Upper lobe of left lung (tissue), 6 donors: Measurements from ENCODE around the gene EVC. TPM values are rescaled to one million over a fixed set of nuclear protein-coding genes. Genes with fewer than 3 reads are reported as not detected.
A peak's percentile ranks its signal among the peaks of the same experiment; 100 is the strongest.

Experiments
- ATAC-seq, 2 donors: fragments of 200-7000 bp; cut with Tn5 transposase; one replicate each; pipeline ENCODE4 v1.9.1; 2022; ENCODE audit warnings: mild to moderate bottlenecking in 2 of 2, moderate library complexity in 2 of 2; ENCODE audit not compliant: low FRiP score in 2 of 2
- DNase-seq, 2 donors: peaks; one replicate each; pipeline ENCODE4 v3.0.0-alpha.2; 2019 to 2020
- H3K27ac ChIP-seq, 4 donors: fragments of 200-600 bp; sonication (generic); one replicate each; pipeline ENCODE4 v1.5.1; 2016 to 2019
- H3K27me3 ChIP-seq, 4 donors: fragments of 200-600 bp; sonication (generic); one replicate each; pipeline ENCODE4 v1.5.1; 2017 to 2019
- H3K36me3 ChIP-seq, 4 donors: fragments of 200-600 bp; sonication (generic); one replicate each; pipeline ENCODE4 v1.5.1; 2016 to 2019
- H3K4me1 ChIP-seq, 4 donors: fragments of 200-600 bp; sonication (generic); one replicate each; pipeline ENCODE4 v1.5.1; 2018 to 2019
- H3K4me3 ChIP-seq, 4 donors: fragments of 200-600 bp; sonication (generic); one replicate each; pipeline ENCODE4 v1.5.1; 2017 to 2019; ENCODE audit warnings: mild to moderate bottlenecking in 2 of 4, moderate library complexity in 1 of 4
- H3K9me3 ChIP-seq, 4 donors: fragments of 200-600 bp; sonication (generic); one replicate each; pipeline ENCODE4 v1.5.1; 2018 to 2019
- EP300 ChIP-seq, 4 donors: sonication (generic); formaldehyde crosslinking; IDR thresholded peaks; one replicate each; pipeline ENCODE4 v1.5.1; 2017; ENCODE audit warnings: antibody characterized with exemption in 4 of 4, control low read depth in 2 of 4
- POLR2A ChIP-seq, 4 donors: fragments of 450-650 bp; IDR thresholded peaks; one replicate each; pipeline ENCODE4 v1.5.1; 2016 to 2017; ENCODE audit warnings: antibody characterized with exemption in 4 of 4, mild to moderate bottlenecking in 2 of 4
- POLR2AphosphoS5 ChIP-seq, 2 donors: sonication (generic); formaldehyde crosslinking; IDR thresholded peaks; one replicate each; pipeline ENCODE4 v1.5.1; 2017; ENCODE audit warnings: antibody characterized with exemption in 2 of 2
- WGBS, 2 donors: methylation state at CpG; one replicate each; pipeline ENCODE4 v1.1.5; 2017 to 2018; 5-methylcytosine and 5-hydroxymethylcytosine counted together
- total RNA-seq, 6 donors: library from RNA; depleted of rRNA in 4 of 6; stranded (reverse); fragments of >200 nt in 4 of 6; gene quantifications; one replicate each; pipeline versions ENCODE4 v1.1.0 to v1.2.1, GENCODE V29; 2016 to 2021
- TF ChIP-seq, protein P1 (sequence below), 6 experiments: fragments of 450-650 bp in 4 of 6; fragments of 200-600 bp in 2 of 6; sonication (generic) in 2 of 6; IDR thresholded peaks; one replicate each; pipeline ENCODE4 v1.5.1; 2016 to 2019; ENCODE audit warnings: antibody characterized with exemption in 6 of 6
- donor health status: DM: no; HTN: no; CAD: no; lungs with moderate emphysema.
- donor health status: DM: no; HTN: yes; CAD: no; lungs with severe emphysema.

Gene EVC
- total RNA-seq: 10 to 100 TPM; 25.6 to 65.1 (median 36.2) TPM

DNA sequence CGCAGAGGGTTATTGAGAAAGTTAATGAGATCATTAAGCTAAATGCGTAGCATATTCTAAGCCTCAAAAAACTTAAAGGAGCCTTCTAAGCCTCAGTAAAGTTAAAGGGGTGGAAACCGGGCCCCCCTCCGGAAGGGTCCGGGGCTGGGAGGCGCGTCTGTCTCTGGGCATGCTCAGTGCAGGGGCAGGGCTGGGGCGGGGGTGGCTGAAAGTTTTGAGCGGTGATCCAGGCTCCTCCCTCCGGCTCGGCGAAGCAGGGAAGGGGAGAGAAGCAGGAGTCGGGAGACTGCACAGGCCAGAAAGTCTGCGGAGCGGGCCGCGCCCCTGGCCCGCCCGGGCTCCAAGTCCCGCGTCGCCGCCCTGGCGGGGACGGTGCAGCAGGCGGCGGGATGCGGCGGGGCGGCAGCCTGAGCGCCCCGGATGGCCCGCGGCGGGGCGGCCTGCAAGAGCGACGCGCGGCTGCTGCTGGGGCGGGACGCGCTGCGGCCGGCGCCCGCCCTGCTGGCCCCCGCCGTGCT lies at the start of gene EVC:
Gene EVC (plus strand): TSS at position 241 of the 518 bp plus-strand sequence. CDS start 180 bp downstream, at position 421.
- 1 to 3% methylated on average over 25 to 49 of the region's 49 CpGs for WGBS, 2 donors
- peak in 1 of 2 donors; percentile 12 for TF ChIP-seq POLR2AphosphoS5 (IDR thresholded peaks at IDR 0.05)
- TF ChIP-seq, protein P1, sequence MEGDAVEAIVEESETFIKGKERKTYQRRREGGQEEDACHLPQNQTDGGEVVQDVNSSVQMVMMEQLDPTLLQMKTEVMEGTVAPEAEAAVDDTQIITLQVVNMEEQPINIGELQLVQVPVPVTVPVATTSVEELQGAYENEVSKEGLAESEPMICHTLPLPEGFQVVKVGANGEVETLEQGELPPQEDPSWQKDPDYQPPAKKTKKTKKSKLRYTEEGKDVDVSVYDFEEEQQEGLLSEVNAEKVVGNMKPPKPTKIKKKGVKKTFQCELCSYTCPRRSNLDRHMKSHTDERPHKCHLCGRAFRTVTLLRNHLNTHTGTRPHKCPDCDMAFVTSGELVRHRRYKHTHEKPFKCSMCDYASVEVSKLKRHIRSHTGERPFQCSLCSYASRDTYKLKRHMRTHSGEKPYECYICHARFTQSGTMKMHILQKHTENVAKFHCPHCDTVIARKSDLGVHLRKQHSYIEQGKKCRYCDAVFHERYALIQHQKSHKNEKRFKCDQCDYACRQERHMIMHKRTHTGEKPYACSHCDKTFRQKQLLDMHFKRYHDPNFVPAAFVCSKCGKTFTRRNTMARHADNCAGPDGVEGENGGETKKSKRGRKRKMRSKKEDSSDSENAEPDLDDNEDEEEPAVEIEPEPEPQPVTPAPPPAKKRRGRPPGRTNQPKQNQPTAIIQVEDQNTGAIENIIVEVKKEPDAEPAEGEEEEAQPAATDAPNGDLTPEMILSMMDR (IDR thresholded peaks at IDR 0.05): peak in 1 of 6 experiments; percentile 10
- no peak for TF ChIP-seq EP300 (IDR thresholded peaks at IDR 0.05)
- peak in 1 of 4 donors; percentile 53 for TF ChIP-seq POLR2A (IDR thresholded peaks at IDR 0.05)
- H3K9me3 ChIP-seq: peaks cover 0 to 3% (median 0%) of the 10 kb centered on the region in 4 donors

DNA sequence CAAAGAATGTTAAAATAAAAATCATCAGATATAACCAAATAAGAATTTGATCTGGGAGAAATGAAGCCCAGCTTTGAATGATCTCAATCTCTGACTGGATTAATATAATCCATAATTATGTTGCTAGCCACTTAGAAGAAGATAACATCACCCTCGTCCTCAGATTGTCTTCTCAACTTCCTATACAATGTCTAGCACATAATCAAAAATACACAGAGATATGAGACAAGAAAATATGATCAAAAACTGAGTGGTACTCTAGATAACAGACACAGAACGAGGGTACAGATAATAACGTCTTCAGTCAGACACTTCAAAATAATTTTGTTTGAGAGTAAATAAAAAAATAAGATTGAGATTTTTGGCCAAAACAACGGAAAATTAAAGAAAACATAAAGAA lies 49.8 kb upstream of the EVC start:
- Histone ChIP-seq H3K27me3 (no peaks in the 10 kb centered on the region), H3K9me3 (no peaks in the 10 kb centered on the region), H3K4me3 (no peak overlapping the region), H3K27ac (no peak overlapping the region), H3K36me3 (peaks cover 0 to 31% (median 3%) of the 10 kb centered on the region in 4 donors), H3K4me1 (no peaks in the 10 kb centered on the region)
- TF ChIP-seq EP300 (IDR thresholded peaks at IDR 0.05) (no peak), POLR2AphosphoS5 (IDR thresholded peaks at IDR 0.05) (no peak), POLR2A (IDR thresholded peaks at IDR 0.05) (no peak)
- TF ChIP-seq, protein P1 (IDR thresholded peaks at IDR 0.05): no peak
- WGBS, 2 donors: 81 to 83% methylated on average over 4 of the region's 4 CpGs
- DNase-seq (no peak), ATAC-seq (no peak)

More for the DNA sequence above, at the start of gene EVC:
- Histone ChIP-seq H3K27me3 (peaks cover 0 to 5% (median 1%) of the 10 kb centered on the region in 4 donors), H3K27ac (peak within 1 kb of the TSS; percentile 42 to 71 (median 58)), H3K4me3 (peak within 1 kb of the TSS; percentile 28 to 59 (median 55)), H3K36me3 (no peaks in the 10 kb centered on the region), H3K4me1 (peaks cover 3 to 18% (median 14%) of the 10 kb centered on the region in 4 donors)
- peak; percentile 69 to 90 for DNase-seq
- ATAC-seq: peak; percentile 80 to 86

DNA sequence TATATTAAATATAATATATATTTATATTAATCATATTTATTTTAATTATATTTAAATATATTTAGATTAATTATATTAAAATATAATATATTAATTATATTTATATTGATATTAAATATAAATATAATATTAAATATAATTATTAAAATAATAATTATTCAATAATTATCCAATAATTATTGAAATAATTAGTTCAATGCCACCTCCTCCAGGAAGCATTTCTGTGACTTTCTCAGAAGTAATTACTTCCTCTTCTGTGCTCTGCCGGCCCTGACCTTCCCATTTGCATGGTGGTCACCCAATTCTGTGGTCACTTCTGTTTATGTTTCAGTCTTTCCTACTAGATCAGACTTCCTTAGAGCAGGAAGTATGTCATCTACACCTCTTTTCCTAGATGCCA lies 48.4 kb upstream of the EVC start:
- TF ChIP-seq POLR2A (IDR thresholded peaks at IDR 0.05) (no peak), EP300 (IDR thresholded peaks at IDR 0.05) (no peak), POLR2AphosphoS5 (IDR thresholded peaks at IDR 0.05) (no peak)
- TF ChIP-seq, protein P1 (IDR thresholded peaks at IDR 0.05): no peak
- Histone ChIP-seq H3K4me3 (no peak overlapping the region), H3K36me3 (peaks cover 0 to 28% (median 3%) of the 10 kb centered on the region in 4 donors), H3K27ac (no peak overlapping the region), H3K4me1 (no peaks in the 10 kb centered on the region), H3K27me3 (no peaks in the 10 kb centered on the region), H3K9me3 (no peaks in the 10 kb centered on the region)
- DNase-seq: no peak
- ATAC-seq: no peak
- 50 to 58% methylated on average over 1 of the region's 1 CpG for WGBS, 2 donors

DNA sequence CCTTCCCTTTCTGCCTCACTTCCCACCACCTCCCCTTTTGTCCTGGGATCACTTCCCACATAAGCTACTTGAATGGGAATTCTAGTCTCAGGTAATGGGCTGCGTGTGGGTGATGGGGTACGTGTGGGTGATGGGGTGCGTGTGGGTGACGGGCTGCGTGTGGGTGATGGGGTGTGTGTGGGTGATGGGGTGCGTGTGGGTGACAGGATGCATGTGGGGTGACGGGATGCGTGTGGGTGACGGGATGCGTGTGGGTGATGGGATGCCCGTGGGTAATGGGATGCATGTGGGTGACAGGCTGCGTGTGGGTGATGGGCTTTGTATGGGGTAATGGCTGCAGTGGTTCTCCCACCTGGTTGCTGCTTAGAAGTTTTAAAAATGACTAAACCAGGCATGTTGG lies 46.2 kb upstream of the EVC start:
- WGBS, 2 donors: 89 to 96% methylated on average over 12 of the region's 12 CpGs
- Histone ChIP-seq H3K9me3 (no peaks in the 10 kb centered on the region), H3K36me3 (peaks cover 0 to 24% (median 3%) of the 10 kb centered on the region in 4 donors), H3K27ac (no peak overlapping the region), H3K27me3 (no peaks in the 10 kb centered on the region), H3K4me1 (no peaks in the 10 kb centered on the region), H3K4me3 (no peak overlapping the region)
- DNase-seq: no peak
- ATAC-seq: peak in 1 of 2 donors; percentile 63
- TF ChIP-seq POLR2AphosphoS5 (IDR thresholded peaks at IDR 0.05): no peak
- TF ChIP-seq, protein P1 (IDR thresholded peaks at IDR 0.05): no peak
- no peak for TF ChIP-seq EP300 (IDR thresholded peaks at IDR 0.05)
- TF ChIP-seq POLR2A (IDR thresholded peaks at IDR 0.05): no peak

DNA sequence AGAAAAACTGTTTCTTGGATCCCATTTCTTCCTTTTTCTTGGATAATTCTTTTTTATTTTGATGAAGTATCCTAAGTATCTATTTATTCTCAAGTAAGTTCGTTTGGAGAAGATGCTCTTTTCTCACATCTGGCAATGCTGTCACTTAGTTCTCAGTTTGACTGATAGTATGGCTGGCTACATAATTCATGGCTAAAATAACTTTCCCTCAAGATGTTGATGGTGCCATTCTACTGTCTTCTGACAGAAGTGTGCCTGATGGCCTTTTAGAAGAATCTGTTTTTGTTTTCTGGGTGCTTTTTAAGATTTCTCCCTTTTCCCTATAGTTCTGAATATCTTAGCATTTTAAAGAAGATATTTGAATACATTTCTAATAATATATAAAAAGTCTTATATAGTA lies 44.3 kb upstream of the EVC start:
- TF ChIP-seq POLR2A (IDR thresholded peaks at IDR 0.05) (no peak), EP300 (IDR thresholded peaks at IDR 0.05) (no peak), POLR2AphosphoS5 (IDR thresholded peaks at IDR 0.05) (no peak)
- TF ChIP-seq, protein P1 (IDR thresholded peaks at IDR 0.05): no peak
- 76 to 77% methylated on average over 1 of the region's 1 CpG for WGBS, 2 donors
- no peak for ATAC-seq
- DNase-seq: no peak
- H3K4me1 ChIP-seq: no peaks in the 10 kb centered on the region
- H3K27me3 ChIP-seq: no peaks in the 10 kb centered on the region
- H3K4me3 ChIP-seq: no peak overlapping the region
- H3K9me3 ChIP-seq: no peaks in the 10 kb centered on the region
- H3K27ac ChIP-seq: no peak overlapping the region
- H3K36me3 ChIP-seq: peaks cover 0 to 20% (median 2%) of the 10 kb centered on the region in 4 donors
